SK-N-SH (cell line): ENCODE data around the gene RGS6. TPM values are rescaled to one million over a fixed set of nuclear protein-coding genes. Genes with fewer than 3 reads are reported as not detected.
A peak's percentile ranks its signal among the peaks of the same experiment; 100 is the strongest.

Source experiments
- CTCF ChIA-PET: fragments of 300-600, 350-600 bp; formaldehyde crosslinking; extraction: SDS; loops from one replicate; lab custom pipeline; 2021; lab: Yijun Ruan, JAX
- POLR2A ChIA-PET: fragments of 350-600 bp; sonication (Branson Sonifier 250); formaldehyde crosslinking; extraction: SDS; loops from one replicate; lab custom pipeline; 2020; ENCODE audit warnings: antibody characterized with exemption, inconsistent platforms; lab: Yijun Ruan, JAX
- DNase-seq: peaks from one replicate; pipeline ENCODE4 v3.0.0; 2012
- H2AFZ ChIP-seq: fragments of 200-600 bp; sonication (generic); 2 replicates; pipeline ENCODE4 v1.8.1; 2016; ENCODE audit warnings: antibody characterized with exemption, mild to moderate bottlenecking, low read depth
- H3F3A ChIP-seq: fragments of 200-600 bp; sonication (generic); replicated peaks from 2 replicates; pipeline ENCODE3; 2016; ENCODE audit warnings: antibody characterized with exemption, mild to moderate bottlenecking; ENCODE audit not compliant: insufficient read depth
- H3K27ac ChIP-seq, 2 experiments: fragments of 200-500 bp in 1 of 2; fragments of 200-600 bp in 1 of 2; sonication (Bioruptor generic) in 1 of 2; sonication (generic), shearing (Covaris generic) in 1 of 2; 2 replicates each; pipeline versions ENCODE4 v1.5.1 to v1.6.1; 2014 to 2016; ENCODE audit warnings: low read depth in 2 of 2, inconsistent platforms in 1 of 2, low read length in 1 of 2, mild to moderate bottlenecking in 1 of 2, mixed read lengths in 1 of 2
- H3K27me3 ChIP-seq: fragments of 200-600 bp; sonication (generic), shearing (Covaris generic); 2 replicates; pipeline ENCODE4 v1.6.1; 2016; ENCODE audit warnings: mixed run types; ENCODE audit not compliant: insufficient read depth
- H3K36me3 ChIP-seq, 2 experiments: fragments of 200-500 bp in 1 of 2; fragments of 200-600 bp in 1 of 2; sonication (Bioruptor generic) in 1 of 2; sonication (generic) in 1 of 2; replicated peaks in 1 of 2; 2 replicates each; pipeline versions ENCODE3 to v1.5.1; 2014 to 2016; ENCODE audit warnings: low read length in 1 of 2, mild to moderate bottlenecking in 1 of 2; ENCODE audit not compliant: insufficient read depth in 2 of 2, control insufficient read depth in 1 of 2
- H3K4me1 ChIP-seq, 2 experiments: fragments of 200-500 bp in 1 of 2; fragments of 200-600 bp in 1 of 2; sonication (Bioruptor generic) in 1 of 2; sonication (generic), shearing (Covaris generic) in 1 of 2; 2 replicates each; pipeline versions ENCODE4 v1.5.1 to v1.6.1; 2014 to 2016; ENCODE audit warnings: low read depth in 1 of 2, low read length in 1 of 2, mixed run types in 1 of 2; ENCODE audit not compliant: insufficient read depth in 2 of 2, control insufficient read depth in 1 of 2
- H3K4me2 ChIP-seq: fragments of 200-600 bp; sonication (generic), shearing (Covaris generic); 2 replicates; pipeline ENCODE4 v1.6.1; 2017; ENCODE audit warnings: mixed run types
- H3K4me3 ChIP-seq, 2 experiments: fragments of 200-500 bp in 1 of 2; fragments of 200-600 bp in 1 of 2; sonication (Bioruptor generic) in 1 of 2; sonication (generic), shearing (Covaris generic) in 1 of 2; 2 replicates each; pipeline versions ENCODE4 v1.5.1 to v1.8.1; 2014 to 2016; ENCODE audit warnings: low read depth in 2 of 2, inconsistent platforms in 1 of 2, low read length in 1 of 2, mild to moderate bottlenecking in 1 of 2, mixed read lengths in 1 of 2, moderate library complexity in 1 of 2
- H3K79me2 ChIP-seq: fragments of 200-600 bp; sonication (generic); 2 replicates; pipeline ENCODE4 v1.8.1; 2017; ENCODE audit warnings: mild to moderate bottlenecking; ENCODE audit not compliant: insufficient read depth
- H3K9ac ChIP-seq: fragments of 200-600 bp; sonication (generic); 2 replicates; pipeline ENCODE4 v1.6.1; 2017; ENCODE audit warnings: mixed run types
- H3K9me2 ChIP-seq: fragments of 200-600 bp; sonication (generic); 2 replicates; pipeline ENCODE4 v1.6.1; 2017; ENCODE audit warnings: mixed run types
- H3K9me3 ChIP-seq: fragments of 200-600 bp; sonication (generic); 2 replicates; pipeline ENCODE4 v1.6.1; 2017; ENCODE audit warnings: mixed run types, mild to moderate bottlenecking, moderate library complexity
- H4K20me1 ChIP-seq: fragments of 200-600 bp; sonication (generic); 2 replicates; pipeline ENCODE4 v1.6.1; 2017; ENCODE audit warnings: mild to moderate bottlenecking, mixed run types; ENCODE audit not compliant: insufficient read depth
- EP300 ChIP-seq, 2 experiments: IDR thresholded peaks; 2 replicates each; pipeline versions ENCODE4 v1.4.0 to v1.6.1; 2012; ENCODE audit warnings: borderline replicate concordance in 1 of 2, low read depth in 1 of 2, low read length in 1 of 2
- FOXJ3 ChIP-seq: sonication (generic); formaldehyde crosslinking; IDR thresholded peaks from 2 replicates; pipeline ENCODE4 v1.5.1; 2020; ENCODE audit warnings: mild to moderate bottlenecking, missing genetic modification reagents
- GABPA ChIP-seq: IDR thresholded peaks from 2 replicates; pipeline ENCODE4 v1.4.0; 2012; ENCODE audit warnings: low read depth, mild to moderate bottlenecking
- GATA2 ChIP-seq: sonication (generic); formaldehyde crosslinking; IDR thresholded peaks from 2 replicates; pipeline ENCODE4 v1.5.0; 2020; ENCODE audit warnings: mild to moderate bottlenecking, missing genetic modification reagents
- JUND ChIP-seq: IDR thresholded peaks from 2 replicates; pipeline ENCODE4 v1.4.0; 2012
- MAX ChIP-seq: IDR thresholded peaks from 2 replicates; pipeline ENCODE4 v1.4.0; 2012; ENCODE audit warnings: low read depth
- MEF2A ChIP-seq: IDR thresholded peaks from 2 replicates; pipeline ENCODE4 v1.4.0; 2012; ENCODE audit warnings: low read depth, borderline replicate concordance
- NFIC ChIP-seq: IDR thresholded peaks from 2 replicates; pipeline ENCODE4 v1.4.0; 2012; ENCODE audit warnings: borderline replicate concordance
- RAD21 ChIP-seq: IDR thresholded peaks from 2 replicates; pipeline ENCODE4 v1.6.1; 2012; ENCODE audit warnings: mild to moderate bottlenecking, low read length
- RCOR1 ChIP-seq: fragments of 150-350 bp; IDR thresholded peaks from 2 replicates; pipeline ENCODE4 v1.6.1; 2017; ENCODE audit warnings: antibody characterized with exemption, low read length
- REST ChIP-seq: IDR thresholded peaks from 2 replicates; pipeline ENCODE4 v1.6.1; 2012; ENCODE audit warnings: mild to moderate bottlenecking, low read depth, low read length, moderate library complexity
- RXRA ChIP-seq: IDR thresholded peaks from 2 replicates; pipeline ENCODE4 v1.4.0; 2012; ENCODE audit warnings: low read depth, mild to moderate bottlenecking, borderline replicate concordance
- SIN3A ChIP-seq: IDR thresholded peaks from 2 replicates; pipeline ENCODE4 v1.6.1; 2012; ENCODE audit warnings: low read depth, mild to moderate bottlenecking, low read length, moderate library complexity, borderline replicate concordance
- TCF12 ChIP-seq: IDR thresholded peaks from 2 replicates; pipeline ENCODE4 v1.4.0; 2012
- USF1 ChIP-seq: IDR thresholded peaks from 2 replicates; pipeline ENCODE4 v1.4.0; 2012; ENCODE audit warnings: low read depth, borderline replicate concordance
- WGBS: methylation state at CpG from one replicate; pipeline ENCODE4 v1.1.6; 2017; ENCODE audit warnings: low lambda C conversion rate; 5-methylcytosine and 5-hydroxymethylcytosine counted together
- polyA plus RNA-seq, 3 experiments: library from polyadenylated mRNA; depleted of rRNA; stranded (reverse); fragments of >200 nt; gene quantifications; 2 replicates each; pipeline ENCODE4 v1.2.3, GENCODE V29; 2012

Gene RGS6
- polyA plus RNA-seq, 1 of the 3 experiments (the other 2 are of a cell fraction) = not detected

GRCh38 chr14:72292689-72293024 lies 360.4 kb downstream of the RGS6 start:
- H3K4me2 ChIP-seq = no peak overlapping the region
- H3K4me3 ChIP-seq = peak overlapping the region in 1 of 2 experiments; percentile 55; a peak in 1 of 4 replicates
- ChIA-PET CTCF (interaction anchor here (0.6 to 0.9 kb wide), 2 partner anchors 11 to 67 kb away, joined by 3 to 4 read pairs; no protein-coding TSS in a partner anchor), POLR2A (no interaction called here)
- H4K20me1 ChIP-seq = no peaks in the 10 kb centered on the region
- no peaks in the 10 kb centered on the region for H3K36me3 ChIP-seq
- no peaks in the 10 kb centered on the region for H3K9me3 ChIP-seq
- 0% methylated on average over 1 of the region's 1 CpG for WGBS
- TF ChIP-seq JUND = no peak
- TF ChIP-seq TCF12 = no peak
- no peak for TF ChIP-seq RXRA
- TF ChIP-seq GATA2 (CRISPR knock-in tag) = no peak
- no peak for TF ChIP-seq EP300 (IDR thresholded peaks at IDR 0.05; ENCODE audit: borderline replicate concordance in 1 of 2, low read depth in 1 of 2, low read length in 1 of 2)
- TF ChIP-seq RCOR1 = no peak
- no peak for TF ChIP-seq REST
- no peak for TF ChIP-seq MEF2A
- no peak for TF ChIP-seq NFIC
- H3K4me1 ChIP-seq = no peaks in the 10 kb centered on the region; a peak in 1 of 4 replicates
- H3K79me2 ChIP-seq = no peaks in the 10 kb centered on the region
- H3F3A ChIP-seq = no peaks in the 10 kb centered on the region
- peaks cover 27% of the 10 kb centered on the region; the same call in 1 of the 2 replicates for H3K27me3 ChIP-seq
- H3K27ac ChIP-seq = no peak overlapping the region
- no peak overlapping the region for H2AFZ ChIP-seq
- H3K9me2 ChIP-seq = no peaks in the 10 kb centered on the region
- no peak for DNase-seq
- H3K9ac ChIP-seq = no peak overlapping the region

GRCh38 chr14:72301352-72301751 lies 369.1 kb downstream of the RGS6 start:
- Histone ChIP-seq H3K9ac (no peak overlapping the region), H3K27ac (no peak overlapping the region), H3K4me3 (no peak overlapping the region), H3K36me3 (no peaks in the 10 kb centered on the region), H3F3A (no peaks in the 10 kb centered on the region), H3K79me2 (no peaks in the 10 kb centered on the region), H3K9me2 (no peaks in the 10 kb centered on the region), H3K9me3 (no peaks in the 10 kb centered on the region), H4K20me1 (no peaks in the 10 kb centered on the region), H3K27me3 (no peaks in the 10 kb centered on the region; the same call in 1 of the 2 replicates), H3K4me1 (no peaks in the 10 kb centered on the region), H3K4me2 (no peak overlapping the region), H2AFZ (no peak overlapping the region)
- TF ChIP-seq SIN3A = no peak
- TF ChIP-seq FOXJ3 (CRISPR knock-in tag) = no peak
- TF ChIP-seq RAD21 = no peak
- no peak for TF ChIP-seq USF1
- no peak for TF ChIP-seq GABPA
- TF ChIP-seq MAX = no peak
- ChIA-PET POLR2A (no interaction called here), CTCF (no interaction called here)
- DNase-seq = no peak
- WGBS = 0% methylated on average over 3 of the region's 3 CpGs
